NAMALWA (cell line): ENCODE results near the gene DLGAP3.

Experiments
- DNase-seq: peaks from one replicate; pipeline ENCODE4 v3.0.0-alpha.2; 2015; ENCODE audit warnings: low spot score

The DLGAP3 gene

GRCh38 chr1:34867415-34867814, 62.0 kb downstream of the DLGAP3 start:
- no peak for DNase-seq

- no peak for DNase-seq
Measured at GRCh38 chr1:34866762-34867109, 62.7 kb downstream of the DLGAP3 start.

- peak; percentile 84 for DNase-seq
Measured at GRCh38 chr1:34865981-34866761, 63.3 kb downstream of the DLGAP3 start.

- DNase-seq, result no peak
Measured at GRCh38 chr1:34865573-34865972, 63.9 kb downstream of the DLGAP3 start.

- no peak for DNase-seq
Measured at GRCh38 chr1:34864759-34865158, 64.7 kb downstream of the DLGAP3 start.

- DNase-seq, result no peak
Measured at GRCh38 chr1:34863501-34863900, 65.9 kb downstream of the DLGAP3 start.

- DNase-seq, result peak; percentile 92
Measured at GRCh38 chr1:34859446-34860200, 69.8 kb downstream of the DLGAP3 start, which contains the start of gene SMIM12. SMIM12 (minus strand) TSS chr1:34859749; CDS start chr1:34855977, 3,772 bp downstream.

- peak; percentile 52 for DNase-seq
Measured at GRCh38 chr1:34858901-34859445, 70.5 kb downstream of the DLGAP3 start.

- no peak for DNase-seq
Measured at GRCh38 chr1:34856697-34857096, 72.8 kb downstream of the DLGAP3 start.

GRCh38 chr1:34852677-34853217, 76.7 kb downstream of the DLGAP3 start:
- peak; percentile 96 for DNase-seq

- DNase-seq, result no peak
Measured at GRCh38 chr1:34851431-34852105, 77.9 kb downstream of the DLGAP3 start.

- no peak for DNase-seq
Measured at GRCh38 chr1:34850382-34850781, 79.1 kb downstream of the DLGAP3 start.

GRCh38 chr1:34847094-34847493, 82.4 kb downstream of the DLGAP3 start:
- DNase-seq, result no peak

GRCh38 chr1:34846265-34846664, 83.2 kb downstream of the DLGAP3 start:
- no peak for DNase-seq

- DNase-seq, result no peak
Measured at GRCh38 chr1:34845131-34845901, 84.1 kb downstream of the DLGAP3 start.

- no peak for DNase-seq
Measured at GRCh38 chr1:34844252-34844634, 85.2 kb downstream of the DLGAP3 start.

- no peak for DNase-seq
Measured at GRCh38 chr1:34843392-34844251, 85.8 kb downstream of the DLGAP3 start.

GRCh38 chr1:34842952-34843371, 86.5 kb downstream of the DLGAP3 start:
- no peak for DNase-seq

- DNase-seq, result no peak
Measured at GRCh38 chr1:34842073-34842472, 87.4 kb downstream of the DLGAP3 start.

GRCh38 chr1:34840426-34840825, 89.0 kb downstream of the DLGAP3 start:
- DNase-seq, result no peak
